NCI-H1436 treated with DMSO at 0.1 percent for 48 hours (cell line): ENCODE data around the gene RGL1.

Source experiments
- DNase-seq: peaks from one replicate; lab custom pipeline; 2025; lab: John Stamatoyannopoulos, UW

The RGL1 gene

GRCh38 chr1:183821889-183822611 lies 17.1 kb downstream of the RGL1 start:
- no peak for DNase-seq

- no peak for DNase-seq
These were observed 19.4 kb downstream of the RGL1 start for GRCh38 chr1:183824291-183824690.

GRCh38 chr1:183827801-183828200 lies 22.9 kb downstream of the RGL1 start:
- DNase-seq, result no peak

- no peak for DNase-seq
These were observed 25.5 kb downstream of the RGL1 start for GRCh38 chr1:183830389-183830788.

- no peak for DNase-seq
These were observed 26.4 kb downstream of the RGL1 start for GRCh38 chr1:183831311-183831710.

- no peak for DNase-seq
These were observed 27.5 kb downstream of the RGL1 start for GRCh38 chr1:183832459-183832858.

- no peak for DNase-seq
These were observed 29.6 kb downstream of the RGL1 start for GRCh38 chr1:183834568-183834967.

GRCh38 chr1:183836598-183836997 lies 31.7 kb downstream of the RGL1 start:
- DNase-seq, result no peak

GRCh38 chr1:183837062-183837461 lies 32.1 kb downstream of the RGL1 start:
- no peak for DNase-seq

GRCh38 chr1:183838221-183838620 lies 33.3 kb downstream of the RGL1 start:
- DNase-seq, result no peak

- DNase-seq, result no peak
These were observed 35.2 kb downstream of the RGL1 start for GRCh38 chr1:183840140-183840539.

GRCh38 chr1:183841550-183841949 lies 36.6 kb downstream of the RGL1 start:
- DNase-seq, result no peak

- DNase-seq, result no peak
These were observed 37.3 kb downstream of the RGL1 start for GRCh38 chr1:183841950-183842794.

GRCh38 chr1:183842795-183843144 lies 37.9 kb downstream of the RGL1 start:
- DNase-seq, result no peak

- DNase-seq, result no peak
These were observed 39.9 kb downstream of the RGL1 start for GRCh38 chr1:183844806-183845205.

GRCh38 chr1:183845681-183846080 lies 40.8 kb downstream of the RGL1 start:
- no peak for DNase-seq

- DNase-seq, result no peak
These were observed 42.7 kb downstream of the RGL1 start for GRCh38 chr1:183847641-183848040.

- DNase-seq, result no peak
These were observed 45.9 kb downstream of the RGL1 start for GRCh38 chr1:183850852-183851251.

- DNase-seq, result no peak
These were observed 54.2 kb downstream of the RGL1 start for GRCh38 chr1:183859119-183859518.

GRCh38 chr1:183859831-183860230 lies 54.9 kb downstream of the RGL1 start:
- DNase-seq, result no peak

GRCh38 chr1:183862967-183863366 lies 58.0 kb downstream of the RGL1 start:
- DNase-seq, result no peak

- DNase-seq, result no peak
These were observed 58.9 kb downstream of the RGL1 start for GRCh38 chr1:183863852-183864251.

- no peak for DNase-seq
These were observed 59.7 kb downstream of the RGL1 start for GRCh38 chr1:183864611-183865010.

GRCh38 chr1:183869230-183869629 lies 64.3 kb downstream of the RGL1 start:
- no peak for DNase-seq
